Neural progenitor cell (in vitro differentiated cells): ENCODE data around the gene CTU2. TPM values are rescaled to one million over a fixed set of nuclear protein-coding genes. Genes with fewer than 3 reads are reported as not detected.

Experiments used
- DNase-seq: peaks from one replicate; pipeline ENCODE4 v3.0.0-alpha.2; 2016; ENCODE audit warnings: low spot score
- H2AFZ ChIP-seq: fragments of 200-600 bp; sonication (generic); replicated peaks from 2 replicates; pipeline ENCODE4 v1.6.1; 2016; ENCODE audit warnings: antibody characterized with exemption
- H3F3A ChIP-seq: fragments of 200-600 bp; sonication (generic); 2 replicates; pipeline ENCODE4 v1.6.1; 2016; ENCODE audit warnings: antibody characterized with exemption, low read depth
- H3K27ac ChIP-seq: fragments of 200-600 bp; sonication (generic); 2 replicates; pipeline ENCODE4 v1.5.1; 2016; ENCODE audit warnings: mild to moderate bottlenecking
- H3K27me3 ChIP-seq: fragments of 200-600 bp; sonication (generic); 2 replicates; pipeline ENCODE4 v1.6.1; 2016; ENCODE audit warnings: mild to moderate bottlenecking, moderate library complexity
- H3K36me3 ChIP-seq: fragments of 200-600 bp; sonication (generic); 2 replicates; pipeline ENCODE4 v1.5.1; 2016
- H3K4me1 ChIP-seq: fragments of 200-600 bp; sonication (generic); 2 replicates; pipeline ENCODE4 v1.6.1; 2016; ENCODE audit warnings: mixed run types
- H3K4me2 ChIP-seq: fragments of 200-600 bp; sonication (generic); 2 replicates; pipeline ENCODE4 v1.6.1; 2016
- H3K4me3 ChIP-seq: fragments of 200-600 bp; sonication (generic); 2 replicates; pipeline ENCODE4 v1.5.1; 2016
- H3K79me2 ChIP-seq: fragments of 200-600 bp; sonication (generic); 2 replicates; pipeline ENCODE4 v1.6.1; 2016; ENCODE audit warnings: low read depth
- H3K9ac ChIP-seq: fragments of 200-600 bp; sonication (generic); 2 replicates; pipeline ENCODE4 v1.6.1; 2016
- H3K9me3 ChIP-seq: fragments of 200-600 bp; sonication (generic); 2 replicates; pipeline ENCODE4 v1.5.1; 2016; ENCODE audit warnings: low read depth
- H4K20me1 ChIP-seq: fragments of 200-600 bp; sonication (generic); 2 replicates; pipeline ENCODE4 v1.6.1; 2016; ENCODE audit warnings: low read depth
- H3K27ac Mint-ChIP-seq: 3 replicates; pipeline ENCODE4 v1.8.0; 2021; ENCODE audit warnings: mixed read lengths
- H3K27me3 Mint-ChIP-seq: 2 replicates; pipeline ENCODE4 v1.8.0; 2022; ENCODE audit warnings: low read depth, mild to moderate bottlenecking, inconsistent platforms, moderate library complexity, mixed read lengths; ENCODE audit not compliant: insufficient read depth
- H3K36me3 Mint-ChIP-seq: 3 replicates; pipeline ENCODE4 v1.8.0; 2021; ENCODE audit warnings: mixed read lengths
- H3K4me1 Mint-ChIP-seq: 3 replicates; pipeline ENCODE4 v1.8.0; 2021; ENCODE audit warnings: mixed read lengths
- H3K4me3 Mint-ChIP-seq: 3 replicates; pipeline ENCODE4 v1.8.0; 2021; ENCODE audit warnings: mild to moderate bottlenecking, moderate library complexity, mixed read lengths
- H3K9me3 Mint-ChIP-seq: 3 replicates; pipeline ENCODE4 v1.8.0; 2020; ENCODE audit warnings: mixed read lengths
- CTCF ChIP-seq: fragments of 200-600 bp; sonication (generic); IDR thresholded peaks from 2 replicates; pipeline ENCODE4 v1.5.1; 2017; ENCODE audit warnings: antibody characterized with exemption, mild to moderate bottlenecking
- EZH2 ChIP-seq: fragments of 200-600 bp; sonication (generic); IDR thresholded peaks from 2 replicates; pipeline ENCODE4 v1.6.1; 2017; ENCODE audit warnings: antibody characterized with exemption, mild to moderate bottlenecking, moderate library complexity
- EZH2phosphoT487 ChIP-seq: fragments of 200-600 bp; sonication (generic); IDR thresholded peaks from 2 replicates; pipeline ENCODE4 v1.6.1; 2017; ENCODE audit warnings: antibody characterized with exemption
- total RNA-seq: library from RNA; depleted of rRNA; stranded (reverse); fragments of >200 nt; gene quantifications from 2 replicates; pipeline ENCODE4 v1.2.3, GENCODE V29; 2015; ENCODE audit warnings: low replicate concordance

CTU2 gene
- total RNA-seq, 1 donor from 2014 or later = 4.7 TPM

GRCh38 chr16:88699180-88699579 is 7.1 kb upstream of the CTU2 start:
- Mint-ChIP-seq H3K36me3 (no peaks in the 10 kb centered on the region), H3K4me3 (no peak overlapping the region), H3K27me3 (peaks cover 2% of the 10 kb centered on the region), H3K27ac (no peak overlapping the region), H3K4me1 (peaks cover 4% of the 10 kb centered on the region), H3K9me3 (no peaks in the 10 kb centered on the region)
- Histone ChIP-seq H3K27ac (no peak overlapping the region), H3K79me2 (peaks cover 3% of the 10 kb centered on the region), H3K27me3 (no peaks in the 10 kb centered on the region), H4K20me1 (peaks cover 4% of the 10 kb centered on the region), H3K4me2 (no peak overlapping the region), H3K9ac (no peak overlapping the region), H3K9me3 (no peaks in the 10 kb centered on the region), H2AFZ (no peak overlapping the region), H3F3A (no peaks in the 10 kb centered on the region), H3K36me3 (no peaks in the 10 kb centered on the region), H3K4me1 (no peaks in the 10 kb centered on the region), H3K4me3 (no peak overlapping the region)
- no peak for TF ChIP-seq EZH2phosphoT487
- no peak for TF ChIP-seq EZH2
- no peak for TF ChIP-seq CTCF
- no peak for DNase-seq

GRCh38 chr16:88700322-88700635 is 6.0 kb upstream of the CTU2 start:
- Histone ChIP-seq H3K27ac (no peak overlapping the region), H3F3A (no peaks in the 10 kb centered on the region), H4K20me1 (peaks cover 15% of the 10 kb centered on the region), H3K36me3 (no peaks in the 10 kb centered on the region), H3K4me3 (no peak overlapping the region), H3K9ac (no peak overlapping the region), H3K4me2 (no peak overlapping the region), H3K9me3 (no peaks in the 10 kb centered on the region), H3K27me3 (no peaks in the 10 kb centered on the region), H2AFZ (no peak overlapping the region), H3K4me1 (peaks cover 4% of the 10 kb centered on the region), H3K79me2 (peaks cover 14% of the 10 kb centered on the region)
- Mint-ChIP-seq H3K4me1 (peaks cover 10% of the 10 kb centered on the region), H3K4me3 (no peak overlapping the region), H3K27me3 (peaks cover 2% of the 10 kb centered on the region), H3K27ac (no peak overlapping the region), H3K9me3 (no peaks in the 10 kb centered on the region), H3K36me3 (no peaks in the 10 kb centered on the region)
- DNase-seq = no peak
- no peak for TF ChIP-seq CTCF
- no peak for TF ChIP-seq EZH2
- TF ChIP-seq EZH2phosphoT487 = no peak

GRCh38 chr16:88700636-88701482 is 5.4 kb upstream of the CTU2 start:
- Mint-ChIP-seq H3K4me1 (peaks cover 14% of the 10 kb centered on the region), H3K27me3 (peaks cover 2% of the 10 kb centered on the region), H3K36me3 (no peaks in the 10 kb centered on the region), H3K9me3 (no peaks in the 10 kb centered on the region), H3K4me3 (no peak overlapping the region), H3K27ac (no peak overlapping the region)
- Histone ChIP-seq H3K79me2 (peaks cover 19% of the 10 kb centered on the region), H3K9me3 (no peaks in the 10 kb centered on the region), H2AFZ (no peak overlapping the region), H3K27ac (no peak overlapping the region), H3K9ac (no peak overlapping the region), H3F3A (no peaks in the 10 kb centered on the region), H3K4me2 (no peak overlapping the region), H3K36me3 (no peaks in the 10 kb centered on the region), H4K20me1 (peaks cover 19% of the 10 kb centered on the region), H3K4me3 (no peak overlapping the region), H3K27me3 (no peaks in the 10 kb centered on the region), H3K4me1 (peaks cover 6% of the 10 kb centered on the region)
- TF ChIP-seq EZH2phosphoT487 = no peak
- TF ChIP-seq EZH2 = no peak
- no peak for TF ChIP-seq CTCF
- DNase-seq = no peak
